H1 (cell line): ENCODE data around the gene PTTG1IP. TPM values are rescaled to one million over a fixed set of nuclear protein-coding genes. Genes with fewer than 3 reads are reported as not detected.

ENCODE experiments used
- CTCF ChIA-PET: fragments of 300-600 bp; sonication (Branson Sonifier 250); formaldehyde crosslinking; loops from one replicate; lab custom pipeline; 2021; ENCODE audit not compliant: partially characterized antibody; lab: Charles Lee
- POLR2A ChIA-PET: fragments of 300-600 bp; sonication (Branson Sonifier 250); formaldehyde crosslinking; loops from one replicate; lab custom pipeline; 2021; ENCODE audit warnings: inconsistent platforms; ENCODE audit not compliant: partially characterized antibody; lab: Charles Lee
- DNase-seq, 2 experiments: peaks; one replicate each; pipeline versions ENCODE4 v3.0.0 to v3.0.0-alpha.2; 2010 to 2022; ENCODE audit warnings: low spot score in 2 of 2, low read depth in 1 of 2, mixed read lengths in 1 of 2
- FAIRE-seq: peaks from 2 replicates; lab custom pipeline; 2011; peaks lifted over from hg19 to GRCh38; lab: Jason Lieb, UNC
- H2AFZ ChIP-seq: 2 replicates; pipeline ENCODE4 v1.8.1; 2012; ENCODE audit warnings: low read length, inconsistent platforms
- H2AK5ac ChIP-seq: 2 replicates; pipeline ENCODE4 v1.6.1; 2013; ENCODE audit warnings: low read depth, low read length
- H2BK120ac ChIP-seq: replicated peaks from 2 replicates; pipeline ENCODE3; 2013; ENCODE audit warnings: low read depth, low read length, inconsistent platforms
- H2BK12ac ChIP-seq: 2 replicates; pipeline ENCODE4 v1.6.1; 2013; ENCODE audit warnings: low read depth, low read length
- H2BK15ac ChIP-seq: 2 replicates; pipeline ENCODE4 v1.6.1; 2013; ENCODE audit warnings: low read length
- H2BK20ac ChIP-seq: 2 replicates; pipeline ENCODE4 v1.6.1; 2013; ENCODE audit warnings: low read length
- H2BK5ac ChIP-seq: 2 replicates; pipeline ENCODE4 v1.6.1; 2013; ENCODE audit warnings: low read depth, low read length
- H3K14ac ChIP-seq: 2 replicates; pipeline ENCODE4 v1.6.1; 2013; ENCODE audit warnings: inconsistent platforms; ENCODE audit not compliant: insufficient read length
- H3K18ac ChIP-seq: 2 replicates; pipeline ENCODE4 v1.6.1; 2013; ENCODE audit warnings: low read length; ENCODE audit errors: extremely low read depth
- H3K23ac ChIP-seq: 2 replicates; pipeline ENCODE4 v1.6.1; 2013; ENCODE audit warnings: inconsistent platforms; ENCODE audit not compliant: insufficient read length
- H3K23me2 ChIP-seq: 2 replicates; pipeline ENCODE4 v1.6.1; 2013; ENCODE audit warnings: low read depth, low read length
- H3K27ac ChIP-seq: 2 replicates; pipeline ENCODE4 v1.6.1; 2011; ENCODE audit warnings: low read depth, low read length, inconsistent platforms
- H3K27me3 ChIP-seq, 4 experiments: replicated peaks in 1 of 4; 1 replicate in 1 of 4; 2 replicates in 3 of 4; pipeline versions ENCODE4 v1.6.1 to v1.8.1; 2011 to 2013; ENCODE audit warnings: low read length in 3 of 4, mild to moderate bottlenecking in 3 of 4, inconsistent platforms in 2 of 4, mixed read lengths in 2 of 4, moderate library complexity in 1 of 4; ENCODE audit not compliant: control insufficient read depth in 3 of 4, insufficient read depth in 3 of 4; ENCODE audit errors: extremely low read depth in 1 of 4
- H3K36me3 ChIP-seq, 4 experiments: 2 replicates each; pipeline versions ENCODE4 v1.6.1 to v1.8.1; 2011 to 2013; ENCODE audit warnings: mild to moderate bottlenecking in 4 of 4, low read length in 3 of 4, moderate library complexity in 2 of 4, control low read depth in 1 of 4, inconsistent platforms in 1 of 4; ENCODE audit not compliant: insufficient read depth in 4 of 4, control insufficient read depth in 2 of 4
- H3K4ac ChIP-seq: replicated peaks from 2 replicates; pipeline ENCODE3; 2013; ENCODE audit warnings: low read length, low read depth, mixed read lengths, inconsistent platforms; ENCODE audit not compliant: insufficient read length
- H3K4me1 ChIP-seq, 4 experiments: replicated peaks in 1 of 4; 1 replicate in 1 of 4; 2 replicates in 3 of 4; pipeline versions ENCODE4 v1.6.1 to v1.8.1; 2011 to 2013; ENCODE audit warnings: low read length in 3 of 4, inconsistent platforms in 2 of 4, mixed read lengths in 1 of 4; ENCODE audit not compliant: insufficient read depth in 4 of 4, control insufficient read depth in 3 of 4
- H3K4me2 ChIP-seq, 2 experiments: 2 replicates each; pipeline versions ENCODE4 v1.6.1 to v1.8.1; 2011 to 2013; ENCODE audit warnings: low read depth in 2 of 2, low read length in 2 of 2, control low read depth in 1 of 2, inconsistent platforms in 1 of 2, mild to moderate bottlenecking in 1 of 2; ENCODE audit not compliant: insufficient read depth in 1 of 2
- H3K4me3 ChIP-seq, 4 experiments: fragments of 200-600, 300-600 bp in 1 of 4; sonication (generic), shearing (Covaris generic), sonication (Bioruptor Twin) in 1 of 4; 2 replicates each; pipeline versions ENCODE4 v1.5.1 to v1.8.1; 2011 to 2016; ENCODE audit warnings: low read length in 4 of 4, low read depth in 3 of 4, control low read depth in 2 of 4, inconsistent platforms in 2 of 4, mild to moderate bottlenecking in 2 of 4, mixed read lengths in 1 of 4, moderate library complexity in 1 of 4; ENCODE audit not compliant: insufficient read depth in 2 of 4; ENCODE audit errors: extremely low read depth in 1 of 4
- H3K56ac ChIP-seq: replicated peaks from 2 replicates; pipeline ENCODE3; 2013; ENCODE audit warnings: low read depth, mild to moderate bottlenecking, mixed read lengths, low read length, inconsistent platforms; ENCODE audit not compliant: insufficient read length
- H3K79me1 ChIP-seq: 2 replicates; pipeline ENCODE4 v1.6.1; 2013; ENCODE audit warnings: low read depth, low read length, control low read depth
- H3K79me2 ChIP-seq, 2 experiments: 2 replicates each; pipeline versions ENCODE4 v1.6.1 to v1.8.1; 2012 to 2013; ENCODE audit warnings: low read length in 2 of 2, mild to moderate bottlenecking in 2 of 2, inconsistent platforms in 1 of 2; ENCODE audit not compliant: insufficient read depth in 2 of 2, control insufficient read depth in 1 of 2
- H3K9ac ChIP-seq, 4 experiments: replicated peaks in 1 of 4; 1 replicate in 1 of 4; 2 replicates in 3 of 4; pipeline versions ENCODE4 v1.6.1 to v1.8.1; 2011 to 2013; ENCODE audit warnings: low read depth in 3 of 4, low read length in 3 of 4, control low read depth in 2 of 4, mild to moderate bottlenecking in 2 of 4, moderate library complexity in 2 of 4, inconsistent platforms in 1 of 4; ENCODE audit errors: extremely low read depth in 1 of 4
- H3K9me3 ChIP-seq, 2 experiments: 2 replicates each; pipeline versions ENCODE4 v1.6.1 to v1.8.1; 2012 to 2013; ENCODE audit warnings: mild to moderate bottlenecking in 2 of 2, moderate library complexity in 2 of 2, control low read depth in 1 of 2, inconsistent platforms in 1 of 2, low read depth in 1 of 2, low read length in 1 of 2, mixed read lengths in 1 of 2; ENCODE audit not compliant: insufficient read depth in 2 of 2
- H4K20me1 ChIP-seq, 2 experiments: replicated peaks in 1 of 2; 2 replicates each; pipeline versions ENCODE3 to v1.8.1; 2011 to 2013; ENCODE audit warnings: inconsistent platforms in 2 of 2, low read length in 2 of 2, mild to moderate bottlenecking in 1 of 2; ENCODE audit not compliant: insufficient read depth in 2 of 2, control insufficient read depth in 1 of 2
- H4K5ac ChIP-seq: 2 replicates; pipeline ENCODE4 v1.6.1; 2013; ENCODE audit warnings: low read length, low read depth, mixed read lengths, inconsistent platforms; ENCODE audit not compliant: insufficient read length
- H4K8ac ChIP-seq: 2 replicates; pipeline ENCODE4 v1.8.0; 2013; ENCODE audit warnings: mild to moderate bottlenecking, moderate library complexity, low read length, inconsistent platforms; ENCODE audit not compliant: insufficient read depth; ENCODE audit errors: extremely low read depth
- H4K91ac ChIP-seq: replicated peaks from 2 replicates; pipeline ENCODE3; 2013; ENCODE audit warnings: low read length, mixed read lengths, inconsistent platforms; ENCODE audit not compliant: insufficient read length
- GTF2F1 ChIP-seq: IDR thresholded peaks from 2 replicates; pipeline ENCODE4 v1.6.1; 2012; ENCODE audit warnings: low read depth, low read length, improper control_type of control experiment, borderline replicate concordance
- POLR2AphosphoS5 ChIP-seq: IDR thresholded peaks from 2 replicates; pipeline ENCODE4 v1.6.1; 2011; ENCODE audit warnings: low read depth, low read length
- RNF2 ChIP-seq: fragments of 200-900, 300-1000 bp; sonication (generic); IDR thresholded peaks from 2 replicates; pipeline ENCODE4 v1.7.1; 2016; ENCODE audit warnings: borderline replicate concordance, low read depth, mild to moderate bottlenecking, antibody characterized with exemption, low read length; ENCODE audit not compliant: poor library complexity, severe bottlenecking; ENCODE audit errors: missing control alignments
- SAP30 ChIP-seq: fragments of 300-600 bp; sonication (generic); IDR thresholded peaks from 2 replicates; pipeline ENCODE4 v1.7.1; 2012; ENCODE audit warnings: low read length, moderate library complexity, mild to moderate bottlenecking, inconsistent platforms; ENCODE audit not compliant: insufficient read depth, insufficient replicate concordance
- SP1 ChIP-seq: IDR thresholded peaks from 2 replicates; pipeline ENCODE4 v1.6.1; 2011; ENCODE audit warnings: low read depth, low read length
- TBP ChIP-seq: IDR thresholded peaks from 2 replicates; pipeline ENCODE4 v1.6.1; 2011; ENCODE audit warnings: low read depth, low read length, improper control_type of control experiment
- WGBS, 2 experiments: shearing (Covaris generic) in 1 of 2; methylation state at CpG; one replicate each; pipeline versions ENCODE4 v1.1.6 to v1.1.7; 2013 to 2015; ENCODE audit warnings: low lambda C conversion rate in 2 of 2, mixed read lengths in 2 of 2, inconsistent platforms in 1 of 2, low coverage in 1 of 2, missing lambda C conversion rate in 1 of 2; ENCODE audit not compliant: insufficient replicate concordance in 2 of 2, insufficient coverage in 1 of 2, insufficient read length in 1 of 2; ENCODE audit errors: extremely low coverage in 1 of 2, missing lambda C conversion rate in 1 of 2; 5-methylcytosine and 5-hydroxymethylcytosine counted together
- long read RNA-seq, 2 experiments: library from RNA in 1 of 2; library from capped mRNA in 1 of 2; stranded (forward); transcript quantifications; one replicate each; pipeline ENCODE4 v2.0.0, GENCODE V29; 2021; ENCODE audit warnings: inconsistent platforms in 1 of 2
- polyA minus RNA-seq, 3 experiments: library from RNA; depleted of rRNA, polyadenylated mRNA; stranded (reverse); fragments of >200 nt; gene quantifications; 1 replicate in 2 of 3; 2 replicates in 1 of 3; pipeline ENCODE4 v1.2.3, GENCODE V29; 2011
- polyA plus RNA-seq, 7 experiments: library from polyadenylated mRNA; depleted of rRNA in 3 of 7; stranded (reverse) in 5 of 7; unstranded in 2 of 7; fragments of >200 nt in 5 of 7; fragments of 200-250 nt in 2 of 7; gene quantifications; 1 replicate in 5 of 7; 2 replicates in 1 of 7; 4 replicates in 1 of 7; pipeline versions ENCODE4 v1.2.1 to v1.2.3, GENCODE V29; 2011 to 2013; ENCODE audit warnings: missing spikeins in 2 of 7, mixed read lengths in 2 of 7
- total RNA-seq: library from RNA; stranded (reverse); fragmentation: NEBNext Ultra II Directional; extraction: Animal tissue kit (Norgen Biotek cat#: 25700); gene quantifications from 2 replicates; pipeline ENCODE4 v1.2.1, GENCODE V29; 2021

Gene PTTG1IP, protein sequence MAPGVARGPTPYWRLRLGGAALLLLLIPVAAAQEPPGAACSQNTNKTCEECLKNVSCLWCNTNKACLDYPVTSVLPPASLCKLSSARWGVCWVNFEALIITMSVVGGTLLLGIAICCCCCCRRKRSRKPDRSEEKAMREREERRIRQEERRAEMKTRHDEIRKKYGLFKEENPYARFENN
- 124 and 130 TPM in 2 replicates for total RNA-seq
- polyA plus RNA-seq (2011; rRNA removed) = 88.9 and 90.8 TPM in 2 replicates
- polyA plus RNA-seq (2011; cell fraction: cytosol; rRNA removed) = 98.5 TPM
- polyA plus RNA-seq (2011; cell fraction: nucleus; rRNA removed) = 76.0 TPM
- polyA plus RNA-seq (2012, experiment 1 of 2) = 76.4 to 95.3 TPM (median 87.0 TPM) in 4 replicates
- 117 TPM for polyA plus RNA-seq (2012, experiment 2 of 2)
- polyA plus RNA-seq (2013, experiment 1 of 2) = 140 TPM
- polyA plus RNA-seq (2013, experiment 2 of 2) = 172 TPM
- 63.7 and 69.2 TPM in 2 replicates for polyA minus RNA-seq (2011; rRNA and poly(A)+ RNA removed)
- 110 TPM for polyA minus RNA-seq (2011; cell fraction: cytosol; rRNA and poly(A)+ RNA removed)
- polyA minus RNA-seq (2011; cell fraction: nucleus; rRNA and poly(A)+ RNA removed) = 39.1 TPM
- long read RNA-seq, experiment 1, transcript PTTG1IP-201 (6 exons, 2,760 nt) = major isoform, 17 of 151 reads
- long read RNA-seq, experiment 1, partial matches to known transcripts = 74 of 151 reads
- long read RNA-seq, experiment 1, other reads (novel, unspliced or antisense) = 60 of 151 reads
- long read RNA-seq, experiment 2, partial matches to known transcripts = 2 of 5 reads
- long read RNA-seq, experiment 2, other reads (novel, unspliced or antisense) = 3 of 5 reads

DNA sequence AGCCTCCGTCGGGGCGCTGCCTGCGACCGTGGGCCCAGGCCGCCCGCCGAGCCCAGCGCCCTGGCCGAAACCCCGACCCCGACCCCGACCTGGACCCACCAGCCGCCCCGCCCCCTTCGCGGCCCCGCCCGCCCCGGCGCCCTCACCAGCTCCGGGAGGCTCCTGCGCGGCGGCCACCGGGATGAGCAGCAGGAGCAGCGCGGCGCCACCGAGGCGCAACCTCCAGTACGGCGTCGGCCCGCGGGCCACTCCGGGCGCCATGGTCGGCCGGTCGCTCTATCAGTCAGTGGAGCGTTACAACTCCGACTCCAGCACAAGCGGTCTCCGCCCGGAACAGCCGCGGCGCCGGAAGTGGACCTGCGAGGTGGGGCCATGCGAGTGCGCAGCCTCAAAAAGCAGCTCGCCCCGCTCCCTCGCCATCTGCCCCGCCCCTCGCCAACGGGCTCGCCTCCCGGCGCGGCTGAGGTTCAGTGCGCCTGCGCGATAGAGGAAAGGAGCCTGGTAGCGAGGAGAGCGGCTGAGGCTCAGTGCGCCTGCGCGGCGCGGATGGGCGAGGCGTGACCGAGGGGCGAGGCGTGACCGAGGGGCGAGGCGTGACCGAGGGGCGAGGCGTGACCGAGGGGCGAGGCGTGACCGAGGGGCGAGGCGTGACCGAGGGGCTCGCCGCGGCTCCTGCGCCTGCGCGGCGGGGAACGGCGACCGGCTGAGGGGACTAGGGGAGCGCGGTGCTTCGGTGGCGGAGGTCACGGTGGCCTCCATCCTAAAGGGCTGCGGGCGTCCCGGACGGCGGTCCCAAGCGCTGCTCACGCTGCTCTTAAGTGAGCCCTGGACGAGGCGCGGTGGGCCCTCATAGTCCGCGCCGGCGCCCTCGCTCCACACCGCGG lies at the start of gene PTTG1IP:
TSS of gene PTTG1IP (minus strand) at position 335 of the 884 bp plus-strand sequence. CDS start at position 261, 74 bp downstream.
- POLR2A ChIA-PET = interaction anchor here (0.7 to 3.7 kb wide), 19 partner anchors 10 to 388 kb away, joined by 3 to 16 read pairs (median 5); partner anchors contain the start of genes ITGB2, SLX9 and UBE2G2
- Histone ChIP-seq H3K27ac (peak within 1 kb of the TSS; percentile 30), H2BK5ac (no peak within 1 kb of the TSS), H2BK15ac (no peak within 1 kb of the TSS), H3K18ac (peak within 1 kb of the TSS; percentile 75), H3K23ac (no peak within 1 kb of the TSS), H4K5ac (peak within 1 kb of the TSS; percentile 70), H3K79me2 (peaks cover 36 to 45% of the 10 kb centered on the region in 2 experiments), H3K79me1 (peaks cover 16% of the 10 kb centered on the region), H2BK12ac (no peak within 1 kb of the TSS), H3K56ac (peak within 1 kb of the TSS; percentile 24), H3K36me3 (no peaks in the 10 kb centered on the region; a peak in 1 of 8 replicates), H3K4ac (no peak within 1 kb of the TSS), H3K23me2 (peaks cover 16% of the 10 kb centered on the region), H3K9me3 (no peaks in the 10 kb centered on the region), H3K14ac (no peak within 1 kb of the TSS), H3K27me3 (peaks cover 0 to 19% (median 15%) of the 10 kb centered on the region in 4 experiments; a peak in 5 of 7 replicates), H3K9ac (peak within 1 kb of the TSS; percentile 62 to 83 (median 76)), H3K4me3 (peak within 1 kb of the TSS; percentile 71 to 95 (median 78)), H3K4me2 (peak within 1 kb of the TSS; percentile 93 to 98), H2BK120ac (no peak within 1 kb of the TSS), H4K8ac (peak within 1 kb of the TSS; percentile 94; the same call in 1 of the 2 replicates), H2AFZ (peak within 1 kb of the TSS; percentile 21), H3K4me1 (peaks cover 6 to 9% (median 7%) of the 10 kb centered on the region in 4 experiments), H2BK20ac (no peak within 1 kb of the TSS), H2AK5ac (no peak within 1 kb of the TSS; the same call in 1 of the 2 replicates), H4K91ac (peak within 1 kb of the TSS; percentile 41), H4K20me1 (peaks cover 19 to 27% of the 10 kb centered on the region in 2 experiments)
- FAIRE-seq (no peak), DNase-seq (peak; percentile 91 to 98)
- WGBS, 2 experiments = 1% methylated on average over 36 of the region's 123 CpGs; no CpG with 5 or more reads in 1 of the 2 experiments
- CTCF ChIA-PET = interaction anchor here (0.7 to 1.7 kb wide), 6 partner anchors 20 to 73 kb away, joined by 3 to 7 read pairs (median 4); no protein-coding TSS in a partner anchor
- no peak for TF ChIP-seq GTF2F1
- peak; percentile 67 for TF ChIP-seq TBP
- TF ChIP-seq SP1 = no peak
- TF ChIP-seq SAP30 = no peak
- no peak for TF ChIP-seq RNF2
- peak; percentile 75 for TF ChIP-seq POLR2AphosphoS5
